Measurements from ENCODE around the gene SUGT1.
"Not testable (repeated sequence)": the region's sequence is repeated elsewhere in the genome, so short reads cannot be mapped to it uniquely, and the experiment has no call there.

SUGT1 gene

GRCh38 chr13:52673465-52673864, 20.8 kb downstream of the SUGT1 start:
- H2AFZ ChIP-seq (ENCODE audit: low read depth, low read length): no peak overlapping the region

GRCh38 chr13:52677823-52678222, 25.2 kb downstream of the SUGT1 start:
- H3K9me3 ChIP-seq (ENCODE audit: insufficient read depth, low read length, severe bottlenecking): no peaks in the 10 kb centered on the region
- DNase-seq (no peak), ATAC-seq (ENCODE audit: insufficient read depth, low read depth) (no peak)
- H3K4me2 ChIP-seq (ENCODE audit: insufficient read depth, low read length): no peak overlapping the region
- H3K4me3 ChIP-seq (ENCODE audit: low read depth in 1 of 2, low read length in 2 of 2): no peak overlapping the region
- H3K27ac ChIP-seq (ENCODE audit: low read length): no peak overlapping the region
- H3K4me1 ChIP-seq (ENCODE audit: insufficient read depth, low read length): no peaks in the 10 kb centered on the region
- H3K27me3 ChIP-seq (ENCODE audit: insufficient read depth, low read length, poor library complexity): no peaks in the 10 kb centered on the region
- peaks cover 81% of the 10 kb centered on the region for H3K36me3 ChIP-seq (ENCODE audit: insufficient read depth, low read length)
- no peaks in the 10 kb centered on the region; the same call in 1 of the 2 replicates for H4K20me1 ChIP-seq (ENCODE audit: insufficient read depth, low read length)
- TF ChIP-seq, protein P1, sequence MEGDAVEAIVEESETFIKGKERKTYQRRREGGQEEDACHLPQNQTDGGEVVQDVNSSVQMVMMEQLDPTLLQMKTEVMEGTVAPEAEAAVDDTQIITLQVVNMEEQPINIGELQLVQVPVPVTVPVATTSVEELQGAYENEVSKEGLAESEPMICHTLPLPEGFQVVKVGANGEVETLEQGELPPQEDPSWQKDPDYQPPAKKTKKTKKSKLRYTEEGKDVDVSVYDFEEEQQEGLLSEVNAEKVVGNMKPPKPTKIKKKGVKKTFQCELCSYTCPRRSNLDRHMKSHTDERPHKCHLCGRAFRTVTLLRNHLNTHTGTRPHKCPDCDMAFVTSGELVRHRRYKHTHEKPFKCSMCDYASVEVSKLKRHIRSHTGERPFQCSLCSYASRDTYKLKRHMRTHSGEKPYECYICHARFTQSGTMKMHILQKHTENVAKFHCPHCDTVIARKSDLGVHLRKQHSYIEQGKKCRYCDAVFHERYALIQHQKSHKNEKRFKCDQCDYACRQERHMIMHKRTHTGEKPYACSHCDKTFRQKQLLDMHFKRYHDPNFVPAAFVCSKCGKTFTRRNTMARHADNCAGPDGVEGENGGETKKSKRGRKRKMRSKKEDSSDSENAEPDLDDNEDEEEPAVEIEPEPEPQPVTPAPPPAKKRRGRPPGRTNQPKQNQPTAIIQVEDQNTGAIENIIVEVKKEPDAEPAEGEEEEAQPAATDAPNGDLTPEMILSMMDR (IDR thresholded peaks at IDR 0.05; ENCODE audit: borderline replicate concordance, extremely low read depth, low read length, poor library complexity, severe bottlenecking): no peak
- TF ChIP-seq EZH2 (IDR thresholded peaks at IDR 0.05; ENCODE audit: borderline replicate concordance, low read depth, low read length, severe bottlenecking): no peak
- H3K79me2 ChIP-seq (ENCODE audit: insufficient read depth, low read length): peaks cover 40% of the 10 kb centered on the region
- no peak overlapping the region for H3K9ac ChIP-seq (ENCODE audit: low read depth, low read length)
- H2AFZ ChIP-seq (ENCODE audit: low read depth, low read length): no peak overlapping the region

More at GRCh38 chr13:52673465-52673864, 20.8 kb downstream of the SUGT1 start:
- no peak overlapping the region for H3K27ac ChIP-seq (ENCODE audit: low read length)
- H3K9ac ChIP-seq (ENCODE audit: low read depth, low read length): no peak overlapping the region
- H3K4me1 ChIP-seq (ENCODE audit: insufficient read depth, low read length): no peaks in the 10 kb centered on the region
- H3K27me3 ChIP-seq (ENCODE audit: insufficient read depth, low read length, poor library complexity): no peaks in the 10 kb centered on the region
- DNase-seq: no peak
- TF ChIP-seq, protein P1 (IDR thresholded peaks at IDR 0.05; ENCODE audit: borderline replicate concordance, extremely low read depth, low read length, poor library complexity, severe bottlenecking): no peak
- TF ChIP-seq EZH2 (IDR thresholded peaks at IDR 0.05; ENCODE audit: borderline replicate concordance, low read depth, low read length, severe bottlenecking): no peak
- no peak for ATAC-seq (ENCODE audit: insufficient read depth, low read depth)
- peaks cover 81% of the 10 kb centered on the region for H3K36me3 ChIP-seq (ENCODE audit: insufficient read depth, low read length)
- no peak overlapping the region for H3K4me2 ChIP-seq (ENCODE audit: insufficient read depth, low read length)
- H4K20me1 ChIP-seq (ENCODE audit: insufficient read depth, low read length): no peaks in the 10 kb centered on the region; the same call in 1 of the 2 replicates
- no peak overlapping the region for H3K4me3 ChIP-seq (ENCODE audit: low read depth in 1 of 2, low read length in 2 of 2)
- peaks cover 65% of the 10 kb centered on the region for H3K79me2 ChIP-seq (ENCODE audit: insufficient read depth, low read length)
- H3K9me3 ChIP-seq (ENCODE audit: insufficient read depth, low read length, severe bottlenecking): no peaks in the 10 kb centered on the region

DNA sequence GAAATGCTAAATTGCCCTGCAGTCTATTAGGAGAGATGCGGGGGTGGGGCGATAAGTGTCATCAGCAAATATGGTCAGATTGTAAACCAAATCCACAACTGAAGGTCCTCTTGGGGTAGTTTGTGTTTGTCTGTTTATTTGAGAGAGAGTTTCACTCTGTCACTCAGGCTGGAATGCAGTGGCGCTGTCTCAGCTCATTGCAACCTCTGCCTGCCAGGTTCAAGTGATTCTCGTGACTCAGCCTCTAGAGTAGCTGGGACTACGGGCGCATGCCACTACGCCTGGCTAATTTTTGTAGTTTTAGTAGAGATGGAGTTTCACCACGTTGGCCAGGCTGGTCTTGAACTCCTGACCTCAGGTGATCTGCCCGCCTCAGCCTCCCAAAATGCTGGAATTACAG, 33.2 kb downstream of the SUGT1 start:
- ATAC-seq (ENCODE audit: insufficient read depth, low read depth); H3K9me3 ChIP-seq (ENCODE audit: insufficient read depth, low read length, severe bottlenecking); DNase-seq; H3K4me2 ChIP-seq (ENCODE audit: insufficient read depth, low read length); H2AFZ ChIP-seq (ENCODE audit: low read depth, low read length); H3K79me2 ChIP-seq (ENCODE audit: insufficient read depth, low read length); H3K4me1 ChIP-seq (ENCODE audit: insufficient read depth, low read length); H3K9ac ChIP-seq (ENCODE audit: low read depth, low read length); H3K4me3 ChIP-seq (ENCODE audit: low read depth in 1 of 2, low read length in 2 of 2); H3K27me3 ChIP-seq (ENCODE audit: insufficient read depth, low read length, poor library complexity); H3K27ac ChIP-seq (ENCODE audit: low read length); H4K20me1 ChIP-seq (ENCODE audit: insufficient read depth, low read length): not testable (repeated sequence)
- peaks cover 71% of the 10 kb centered on the region for H3K36me3 ChIP-seq (ENCODE audit: insufficient read depth, low read length)

DNA sequence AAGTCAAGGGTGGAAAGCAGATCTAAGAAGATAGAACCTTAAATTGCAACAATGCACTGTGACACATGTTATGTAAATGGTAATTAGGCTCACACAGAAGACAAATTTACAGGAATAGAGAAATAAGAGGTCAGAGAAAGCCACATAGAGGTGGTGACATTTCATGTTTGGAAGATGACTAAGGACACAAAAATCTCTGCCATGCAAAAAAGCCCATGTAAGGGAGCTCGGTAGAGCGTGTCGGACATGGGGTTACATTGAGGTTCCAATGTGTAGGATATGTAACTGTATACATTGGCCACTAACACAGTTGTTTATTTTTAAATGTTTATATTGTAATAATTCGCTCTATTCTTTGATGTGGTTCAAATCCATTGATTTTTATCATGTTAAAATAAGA, 33.7 kb downstream of the SUGT1 start:
- no peaks in the 10 kb centered on the region for H3K9me3 ChIP-seq (ENCODE audit: insufficient read depth, low read length, severe bottlenecking)
- no peak overlapping the region for H3K4me3 ChIP-seq (ENCODE audit: low read depth in 1 of 2, low read length in 2 of 2)
- no peaks in the 10 kb centered on the region; the same call in 1 of the 2 replicates for H3K79me2 ChIP-seq (ENCODE audit: insufficient read depth, low read length)
- no peaks in the 10 kb centered on the region for H3K4me1 ChIP-seq (ENCODE audit: insufficient read depth, low read length)
- no peak overlapping the region for H3K27ac ChIP-seq (ENCODE audit: low read length)
- TF ChIP-seq, protein P1 (IDR thresholded peaks at IDR 0.05; ENCODE audit: borderline replicate concordance, extremely low read depth, low read length, poor library complexity, severe bottlenecking): no peak
- no peaks in the 10 kb centered on the region for H3K27me3 ChIP-seq (ENCODE audit: insufficient read depth, low read length, poor library complexity)
- H2AFZ ChIP-seq (ENCODE audit: low read depth, low read length): no peak overlapping the region
- no peak overlapping the region for H3K9ac ChIP-seq (ENCODE audit: low read depth, low read length)
- ATAC-seq (ENCODE audit: insufficient read depth, low read depth) (no peak), DNase-seq (no peak)
- H3K4me2 ChIP-seq (ENCODE audit: insufficient read depth, low read length): no peak overlapping the region
- peaks cover 70% of the 10 kb centered on the region for H3K36me3 ChIP-seq (ENCODE audit: insufficient read depth, low read length)
- no peaks in the 10 kb centered on the region for H4K20me1 ChIP-seq (ENCODE audit: insufficient read depth, low read length)

Data from DND-41 (cell line).